GM18868 (cell line): ENCODE data around the gene SBSN.

ENCODE experiments used
- ATAC-seq: cut with Tn5 transposase; IDR thresholded peaks from one replicate; pipeline ENCODE4 v1.9.1; 2021; ENCODE audit warnings: mild to moderate bottlenecking, moderate library complexity; ENCODE audit not compliant: unreplicated experiment

SBSN gene

GRCh38 chr19:35533201-35533821, 5.2 kb upstream of the SBSN start, which contains the start of gene GAPDHS:
GAPDHS (plus strand) TSS chr19:35533456; CDS start chr19:35533528, 72 bp downstream.
- ATAC-seq: no peak

- no peak for ATAC-seq
Observed at GRCh38 chr19:35531291-35531690, 3.2 kb upstream of the SBSN start.

DNA sequence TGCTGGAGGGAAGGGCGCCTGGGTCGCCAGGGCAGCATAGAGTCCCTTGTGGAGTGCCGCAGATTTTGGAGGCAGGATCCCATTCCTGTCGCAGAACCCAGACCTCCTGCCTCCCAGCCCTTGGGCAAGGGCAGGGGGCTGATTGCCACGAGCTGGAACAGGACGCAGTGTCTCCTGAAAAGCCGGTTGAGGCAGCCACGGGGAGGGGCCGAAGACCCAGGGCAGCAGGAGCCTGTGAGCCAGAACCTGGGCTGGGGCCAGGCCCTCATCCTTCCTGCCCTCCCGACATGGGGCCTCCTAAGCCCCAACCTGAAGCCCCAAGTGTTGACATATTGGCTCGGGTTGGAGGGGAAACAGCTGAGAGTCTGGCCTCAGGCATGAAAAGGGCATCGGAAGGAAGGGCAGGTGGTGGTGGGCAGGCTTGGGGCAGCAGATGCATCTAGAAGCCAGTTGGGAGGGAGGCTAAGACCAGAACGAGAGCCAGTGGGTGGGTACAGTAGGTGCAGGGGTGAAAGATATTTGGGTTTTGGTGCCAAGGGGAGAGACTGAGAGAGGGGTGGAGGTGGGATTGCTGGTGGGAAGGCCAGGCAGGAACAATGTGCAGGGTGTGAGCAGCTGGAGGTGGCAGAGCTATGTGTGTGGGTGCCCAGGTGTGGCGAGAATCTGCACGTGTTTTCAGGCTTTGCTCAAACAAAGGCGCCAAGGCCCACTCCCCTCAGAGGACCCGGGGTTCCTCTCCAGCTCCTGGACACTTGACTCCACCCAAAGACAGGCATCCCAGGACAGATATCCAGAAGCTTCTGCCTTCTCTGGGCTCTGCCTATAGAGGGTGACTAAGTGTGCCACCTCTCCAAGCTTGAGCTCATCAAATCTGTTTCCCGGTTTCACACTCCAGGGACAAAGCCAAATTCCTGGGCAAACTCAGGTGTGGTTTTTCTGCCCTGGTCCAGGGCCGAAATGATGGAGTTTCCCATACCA, 1.4 kb upstream of the SBSN start:
- ATAC-seq: no peak

DNA sequence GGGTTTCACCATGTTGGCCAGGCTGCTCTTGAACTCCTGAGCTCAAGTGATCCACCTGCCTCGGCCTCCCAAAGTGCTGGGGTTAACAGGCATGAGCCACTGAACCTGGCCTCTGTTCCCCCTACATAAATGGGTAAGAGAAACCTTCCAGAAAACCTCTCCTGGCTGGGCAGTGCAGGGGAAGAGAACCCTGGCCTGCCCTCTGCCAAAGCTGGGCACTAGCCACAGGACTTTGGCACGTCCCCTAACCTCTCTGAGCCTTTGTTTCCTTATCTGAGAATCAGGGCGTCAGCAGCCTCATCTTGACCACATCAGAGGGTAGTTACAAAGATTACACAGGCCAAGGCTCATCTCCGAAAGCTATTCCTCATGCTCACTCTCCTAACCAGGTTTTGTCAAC, 2.2 kb downstream of the SBSN start:
- ATAC-seq: no peak

DNA sequence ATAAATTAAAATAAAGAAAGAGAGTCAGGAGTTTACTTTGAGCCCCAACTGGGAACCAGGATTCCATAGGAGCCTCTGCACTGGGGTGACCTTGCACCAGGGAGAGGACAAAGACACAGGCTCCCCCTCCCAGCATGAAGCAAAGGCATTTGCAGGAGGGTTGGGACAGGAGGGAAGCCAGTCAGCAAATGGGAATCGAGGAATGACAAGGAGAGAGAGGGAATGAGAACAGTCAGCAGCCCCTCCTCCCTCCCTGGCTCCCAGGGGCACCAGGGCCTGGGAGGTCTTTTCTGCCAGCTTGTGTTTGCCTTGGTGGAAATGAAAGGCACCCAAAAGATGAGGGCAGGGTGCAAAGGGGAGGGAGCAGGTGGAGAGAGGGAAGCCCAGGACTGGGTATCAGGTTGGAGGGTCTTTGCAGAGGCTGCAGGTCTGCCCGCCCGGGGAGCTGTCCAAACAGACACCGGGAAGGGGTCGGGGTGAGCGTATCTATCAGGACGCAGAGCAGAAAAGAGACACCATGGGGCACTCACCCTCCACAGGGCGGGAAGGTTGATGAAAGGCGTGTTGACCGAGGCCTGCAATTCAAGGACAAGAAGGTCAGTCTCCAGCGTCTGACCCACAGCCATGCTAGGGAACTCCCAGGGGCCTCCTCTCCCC, 3.8 kb downstream of the SBSN start:
- ATAC-seq: no peak

- no peak for ATAC-seq
Observed at GRCh38 chr19:35522745-35523327, 5.3 kb downstream of the SBSN start.

DNA sequence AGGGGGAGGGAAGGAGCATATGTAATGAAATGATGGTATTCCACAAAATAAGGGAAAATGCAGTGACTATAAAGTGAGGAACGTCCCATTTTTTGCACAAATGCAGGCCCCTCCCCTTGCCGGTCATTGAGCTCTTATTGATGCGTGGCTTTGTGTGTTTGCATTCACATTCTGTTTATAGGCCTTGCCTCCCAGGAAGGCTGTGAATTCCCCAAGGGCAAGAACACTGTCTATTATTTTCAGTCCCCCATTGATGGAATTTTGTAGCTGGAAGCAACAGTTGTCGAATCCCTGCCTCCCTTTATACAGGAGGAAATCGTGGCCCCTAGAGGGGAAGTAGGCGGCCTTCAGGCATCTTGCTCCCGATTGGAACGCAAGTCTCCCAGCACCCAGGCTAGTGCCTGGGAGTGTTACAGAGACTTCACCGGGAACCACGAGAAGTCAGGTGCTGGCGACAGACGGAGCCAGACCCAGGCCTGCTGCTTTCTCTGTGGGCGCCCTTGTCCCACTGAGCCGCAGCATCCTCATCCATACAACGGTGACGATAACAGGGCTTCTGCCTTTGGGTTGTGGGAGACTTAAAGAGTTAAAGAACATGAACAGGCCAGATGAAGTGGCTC, 6.9 kb downstream of the SBSN start:
- ATAC-seq: no peak

DNA sequence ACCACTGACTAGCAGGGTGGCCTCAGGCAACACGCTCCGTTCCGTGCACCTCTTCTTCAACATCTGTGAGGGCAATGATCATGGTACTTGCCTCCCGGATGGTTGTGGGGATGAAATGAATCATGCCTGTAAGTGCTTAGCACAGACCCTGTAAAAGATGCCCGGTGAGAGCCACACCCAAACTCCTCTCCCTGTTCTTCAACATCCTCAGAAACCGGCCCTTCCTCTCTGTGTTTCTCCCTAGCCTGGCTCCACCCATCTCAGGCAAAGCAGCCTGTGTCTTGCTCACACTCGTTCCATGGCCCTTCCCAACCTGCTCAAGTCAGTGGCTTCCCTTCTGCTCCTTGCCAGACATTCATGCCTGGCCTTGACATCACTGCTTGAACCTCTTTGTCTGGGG, 8.8 kb downstream of the SBSN start:
- no peak for ATAC-seq

- ATAC-seq: no peak
Observed at GRCh38 chr19:35518313-35518712, 9.8 kb downstream of the SBSN start.

DNA sequence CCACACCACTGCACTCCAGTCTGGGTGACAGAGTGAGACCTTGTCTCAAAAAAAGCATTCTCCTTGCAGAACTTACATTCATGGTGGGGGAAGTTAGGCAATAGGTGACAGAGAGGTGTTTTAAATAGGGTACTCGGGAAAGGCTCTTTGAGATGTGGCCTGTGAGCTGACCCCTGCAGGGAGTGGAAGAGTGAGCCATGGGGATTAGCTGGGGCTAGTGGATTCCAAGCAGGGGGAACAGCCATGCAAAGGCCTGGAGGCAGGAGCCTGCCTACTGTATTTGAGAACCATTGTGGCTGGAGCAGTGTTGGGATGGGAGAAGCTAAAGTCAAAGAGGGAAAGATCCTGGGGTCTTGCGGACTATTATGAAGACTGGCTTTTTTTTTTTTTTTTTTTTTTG, 10.8 kb downstream of the SBSN start:
- ATAC-seq: no peak

DNA sequence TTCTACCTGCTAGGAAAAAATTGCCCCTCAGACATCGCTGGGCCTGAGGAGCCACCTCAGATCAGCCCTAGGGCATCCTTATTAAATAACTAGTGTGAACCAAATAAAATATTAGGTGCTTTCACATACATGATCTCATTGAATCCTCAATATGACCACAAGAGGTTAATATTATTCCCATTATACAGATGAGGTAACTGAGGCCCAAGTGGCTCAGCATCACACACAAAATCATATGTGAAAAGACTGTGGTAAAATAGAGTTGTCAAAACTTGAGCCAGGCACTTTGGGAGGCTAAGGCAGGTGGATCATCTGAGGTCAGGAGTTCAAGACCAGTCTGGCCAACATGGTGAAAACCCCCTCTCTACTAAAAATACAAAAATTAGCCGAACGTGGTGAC, 11.8 kb downstream of the SBSN start:
- ATAC-seq: no peak

DNA sequence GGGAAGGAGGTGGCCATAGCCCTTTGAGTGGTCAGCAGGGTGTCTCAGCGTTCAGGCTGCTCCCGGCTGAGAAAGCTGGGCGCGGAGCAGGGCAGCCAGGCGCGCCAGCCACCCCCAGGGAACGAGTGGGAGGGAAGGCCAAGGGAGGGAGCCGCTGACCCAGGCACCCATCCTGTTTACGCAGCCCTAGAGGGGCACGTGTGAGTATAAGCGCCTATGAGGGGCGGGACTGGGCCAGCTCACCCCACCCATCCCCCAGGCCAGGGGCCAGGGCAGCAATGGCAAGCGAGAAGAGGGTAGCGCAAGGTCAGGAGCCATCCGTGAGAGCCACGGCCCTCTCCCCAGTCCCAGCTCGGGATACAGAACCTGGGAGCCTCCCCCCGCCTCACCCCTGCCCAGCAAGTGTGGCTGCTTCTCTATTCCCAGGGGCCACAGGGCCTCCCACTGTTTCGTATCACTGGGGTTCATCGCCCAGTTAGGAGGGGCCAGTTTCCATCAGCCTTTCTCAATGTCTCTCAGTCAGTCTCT, 13.8 kb downstream of the SBSN start:
- no peak for ATAC-seq

GRCh38 chr19:35513628-35514281, 14.4 kb downstream of the SBSN start, which contains the start of gene DMKN:
DMKN (minus strand) TSS chr19:35513649; CDS start chr19:35513475, 174 bp downstream.
- ATAC-seq: no peak

DNA sequence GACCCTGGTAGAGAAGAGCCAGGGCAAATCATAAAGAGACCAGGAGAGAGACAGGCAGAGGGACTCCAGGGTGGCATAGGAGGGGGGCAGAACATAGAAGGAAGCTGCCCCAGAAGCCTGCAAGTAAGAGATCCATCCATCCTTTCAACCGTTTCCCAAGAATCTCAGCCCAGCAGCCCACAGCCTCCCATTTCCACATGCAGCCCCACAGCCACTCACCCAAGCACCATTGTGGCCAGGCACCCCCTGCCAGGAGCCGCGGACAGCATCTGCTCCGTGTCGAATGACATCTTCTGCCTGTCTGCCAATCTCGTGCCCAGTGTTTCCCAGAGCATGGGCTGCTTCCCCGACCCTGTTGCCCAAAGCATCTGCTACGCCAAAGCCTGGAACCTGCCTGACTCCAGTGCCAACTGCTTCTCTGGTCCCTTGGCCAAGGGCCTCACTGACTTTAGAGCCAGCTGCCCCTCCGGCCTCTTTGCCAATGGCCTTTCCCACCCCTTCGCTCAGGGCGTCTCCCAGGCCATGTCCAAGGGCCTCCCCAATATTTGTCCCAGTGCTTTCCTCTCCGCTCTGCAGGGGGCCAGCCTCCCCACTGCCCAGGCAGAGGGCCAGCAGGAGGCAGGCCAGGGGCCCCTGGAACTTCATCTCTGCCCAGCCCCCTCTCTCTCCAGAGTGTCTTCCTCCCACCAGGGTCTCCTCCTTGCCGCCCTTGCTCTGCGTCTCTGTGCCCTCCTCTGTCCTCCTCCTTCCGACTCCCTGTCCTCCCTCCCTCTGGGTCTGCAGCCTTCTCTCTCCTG, 15.1 kb downstream of the SBSN start:
- no peak for ATAC-seq

- ATAC-seq: no peak
Observed at GRCh38 chr19:35511337-35511736, 16.8 kb downstream of the SBSN start.

DNA sequence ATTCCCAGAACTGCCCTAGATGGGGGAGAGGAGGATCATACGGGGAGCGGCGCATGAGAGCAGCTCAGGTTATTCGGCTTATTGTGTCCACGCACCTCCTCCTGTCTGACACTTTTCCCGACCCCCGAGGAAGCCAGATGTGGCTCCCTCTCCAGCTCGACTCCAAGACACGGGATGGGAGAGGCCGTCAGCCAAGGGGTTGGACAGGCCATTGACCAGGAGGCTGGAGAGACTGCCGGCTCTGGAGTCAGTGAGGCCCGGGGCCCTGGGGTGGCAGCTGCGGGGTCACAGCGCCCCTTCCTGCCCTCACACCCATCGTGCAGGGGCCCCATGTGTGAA, 17.5 kb downstream of the SBSN start:
- ATAC-seq: no peak

GRCh38 chr19:35509861-35510625, 18.1 kb downstream of the SBSN start:
- ATAC-seq: peak; percentile 52

- ATAC-seq: peak; percentile 57
Observed at GRCh38 chr19:35509018-35509652, 19.0 kb downstream of the SBSN start.
